ENCODE measurements around the gene MSGN1.

DNA sequence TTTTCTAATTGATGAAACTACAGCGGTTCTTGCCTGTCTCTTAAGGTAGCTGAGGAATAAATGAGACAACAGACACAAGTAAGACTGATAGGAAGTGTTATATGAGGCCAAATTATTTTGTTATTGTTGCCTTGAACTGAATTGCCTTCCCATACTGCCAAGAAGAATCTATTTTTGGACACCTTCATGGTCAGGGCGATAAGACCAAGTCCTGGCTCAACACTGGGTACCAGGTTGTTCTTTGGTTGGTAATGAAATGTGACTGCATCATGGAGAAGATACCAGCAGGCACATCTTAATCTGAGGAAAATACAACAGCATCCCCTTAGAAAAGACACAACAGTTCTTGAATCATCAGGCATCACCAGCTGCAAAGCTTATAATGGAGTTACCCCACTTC lies 23.7 kb downstream of the MSGN1 start:
- TF ChIP-seq POLR2AphosphoS5 (IDR thresholded peaks at IDR 0.05) (no peak), POLR2A (IDR thresholded peaks at IDR 0.05) (no peak)
- TF ChIP-seq, protein P1, sequence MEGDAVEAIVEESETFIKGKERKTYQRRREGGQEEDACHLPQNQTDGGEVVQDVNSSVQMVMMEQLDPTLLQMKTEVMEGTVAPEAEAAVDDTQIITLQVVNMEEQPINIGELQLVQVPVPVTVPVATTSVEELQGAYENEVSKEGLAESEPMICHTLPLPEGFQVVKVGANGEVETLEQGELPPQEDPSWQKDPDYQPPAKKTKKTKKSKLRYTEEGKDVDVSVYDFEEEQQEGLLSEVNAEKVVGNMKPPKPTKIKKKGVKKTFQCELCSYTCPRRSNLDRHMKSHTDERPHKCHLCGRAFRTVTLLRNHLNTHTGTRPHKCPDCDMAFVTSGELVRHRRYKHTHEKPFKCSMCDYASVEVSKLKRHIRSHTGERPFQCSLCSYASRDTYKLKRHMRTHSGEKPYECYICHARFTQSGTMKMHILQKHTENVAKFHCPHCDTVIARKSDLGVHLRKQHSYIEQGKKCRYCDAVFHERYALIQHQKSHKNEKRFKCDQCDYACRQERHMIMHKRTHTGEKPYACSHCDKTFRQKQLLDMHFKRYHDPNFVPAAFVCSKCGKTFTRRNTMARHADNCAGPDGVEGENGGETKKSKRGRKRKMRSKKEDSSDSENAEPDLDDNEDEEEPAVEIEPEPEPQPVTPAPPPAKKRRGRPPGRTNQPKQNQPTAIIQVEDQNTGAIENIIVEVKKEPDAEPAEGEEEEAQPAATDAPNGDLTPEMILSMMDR (IDR thresholded peaks at IDR 0.05), result no peak
